Smooth muscle cell (in vitro differentiated cells): ENCODE results near the gene KCNQ1. TPM values are rescaled to one million over a fixed set of nuclear protein-coding genes. Genes with fewer than 3 reads are reported as not detected.

Experiments used
- DNase-seq: peaks from one replicate; lab custom pipeline; 2025; ENCODE audit not compliant: unreplicated experiment; lab: John Stamatoyannopoulos, UW
- H2AFZ ChIP-seq: fragments of 200-600 bp; sonication (generic); 2 replicates; pipeline ENCODE4 v1.6.0; 2016; ENCODE audit warnings: antibody characterized with exemption, low read depth, mild to moderate bottlenecking
- H3F3A ChIP-seq: fragments of 200-600 bp; sonication (generic); 2 replicates; pipeline ENCODE4 v1.6.0; 2017; ENCODE audit warnings: antibody characterized with exemption, low read depth
- H3K27ac ChIP-seq: fragments of 200-600 bp; sonication (generic); 2 replicates; pipeline ENCODE4 v1.5.1; 2016; ENCODE audit warnings: low read depth, mild to moderate bottlenecking
- H3K27me3 ChIP-seq: fragments of 200-600 bp; sonication (generic); 2 replicates; pipeline ENCODE4 v1.6.1; 2016; ENCODE audit warnings: low read depth, mild to moderate bottlenecking
- H3K36me3 ChIP-seq: fragments of 200-600 bp; sonication (generic); 2 replicates; pipeline ENCODE4 v1.5.1; 2016; ENCODE audit warnings: low read depth
- H3K4me1 ChIP-seq: fragments of 200-600 bp; sonication (generic); 2 replicates; pipeline ENCODE4 v1.5.1; 2016; ENCODE audit warnings: low read depth
- H3K4me2 ChIP-seq: fragments of 200-600 bp; sonication (generic); 2 replicates; pipeline ENCODE4 v1.6.0; 2016; ENCODE audit warnings: mild to moderate bottlenecking
- H3K4me3 ChIP-seq: fragments of 200-600 bp; sonication (generic); 2 replicates; pipeline ENCODE4 v1.5.1; 2016; ENCODE audit warnings: mild to moderate bottlenecking
- H3K79me2 ChIP-seq: fragments of 200-600 bp; sonication (generic); 2 replicates; pipeline ENCODE4 v1.6.0; 2016; ENCODE audit warnings: low read depth, mild to moderate bottlenecking
- H3K9ac ChIP-seq: fragments of 200-600 bp; sonication (generic); 2 replicates; pipeline ENCODE4 v1.6.0; 2016; ENCODE audit warnings: low read depth
- H3K9me3 ChIP-seq: fragments of 200-600 bp; sonication (generic); replicated peaks from 2 replicates; pipeline ENCODE4 v1.5.1; 2016; ENCODE audit warnings: low read depth
- H4K20me1 ChIP-seq: fragments of 200-600 bp; sonication (generic); 2 replicates; pipeline ENCODE4 v1.6.0; 2016; ENCODE audit warnings: low read depth
- CTCF ChIP-seq: fragments of 200-600 bp; sonication (generic); IDR thresholded peaks from 2 replicates; pipeline ENCODE4 v1.5.1; 2017; ENCODE audit warnings: borderline replicate concordance, mild to moderate bottlenecking, antibody characterized with exemption; ENCODE audit not compliant: insufficient read depth, poor library complexity, severe bottlenecking
- WGBS: methylation state at CpG from one replicate; pipeline ENCODE4 v1.1.7; 2016; ENCODE audit warnings: low lambda C conversion rate; 5-methylcytosine and 5-hydroxymethylcytosine counted together
- polyA plus RNA-seq: library from polyadenylated mRNA; unstranded; fragments of >200 nt; fragmentation: Nextera tagmentation; extraction: Ambion mirVana; gene quantifications from 2 replicates; pipeline ENCODE4 v1.2.1, GENCODE V29; 2016
- total RNA-seq: library from RNA; depleted of rRNA; stranded (reverse); fragments of >200 nt; gene quantifications from 2 replicates; pipeline ENCODE4 v1.2.3, GENCODE V29; 2014

The KCNQ1 gene
- total and polyA plus RNA-seq, 2 experiments from 2014 or later, result 1.3 to 2.3 TPM

- Histone ChIP-seq H2AFZ (no peak overlapping the region), H3K9ac (no peak overlapping the region), H3F3A (no peaks in the 10 kb centered on the region), H3K79me2 (no peaks in the 10 kb centered on the region), H3K4me1 (peaks cover 11% of the 10 kb centered on the region), H3K27me3 (no peaks in the 10 kb centered on the region), H3K36me3 (no peaks in the 10 kb centered on the region), H3K4me3 (no peak overlapping the region), H3K27ac (no peak overlapping the region), H3K4me2 (no peak overlapping the region), H4K20me1 (no peaks in the 10 kb centered on the region), H3K9me3 (no peaks in the 10 kb centered on the region)
- TF ChIP-seq CTCF, result no peak
- WGBS, result 96% methylated on average over 17 of the region's 17 CpGs
- no peak for DNase-seq
These were observed 304.2 kb downstream of the KCNQ1 start for GRCh38 chr11:2748814-2749554.

GRCh38 chr11:2750101-2750681, 305.4 kb downstream of the KCNQ1 start:
- Histone ChIP-seq H3K4me3 (no peak overlapping the region), H3K27ac (no peak overlapping the region), H2AFZ (no peak overlapping the region), H3K4me1 (peaks cover 11% of the 10 kb centered on the region), H3K4me2 (no peak overlapping the region), H3K9ac (no peak overlapping the region), H3K9me3 (no peaks in the 10 kb centered on the region), H3K36me3 (no peaks in the 10 kb centered on the region), H3K79me2 (no peaks in the 10 kb centered on the region), H3K27me3 (no peaks in the 10 kb centered on the region), H4K20me1 (no peaks in the 10 kb centered on the region), H3F3A (no peaks in the 10 kb centered on the region)
- no peak for TF ChIP-seq CTCF
- DNase-seq, result no peak
- WGBS, result 85% methylated on average over 9 of the region's 9 CpGs

GRCh38 chr11:2750682-2751522, 306.1 kb downstream of the KCNQ1 start:
- no peak for DNase-seq
- Histone ChIP-seq H3K9me3 (no peaks in the 10 kb centered on the region), H4K20me1 (no peaks in the 10 kb centered on the region), H3K79me2 (no peaks in the 10 kb centered on the region), H3K36me3 (no peaks in the 10 kb centered on the region), H2AFZ (no peak overlapping the region), H3K4me1 (peaks cover 11% of the 10 kb centered on the region), H3K4me2 (no peak overlapping the region), H3K27me3 (no peaks in the 10 kb centered on the region), H3K4me3 (no peak overlapping the region), H3K9ac (no peak overlapping the region), H3K27ac (no peak overlapping the region), H3F3A (no peaks in the 10 kb centered on the region)
- WGBS, result 77% methylated on average over 24 of the region's 24 CpGs
- TF ChIP-seq CTCF, result no peak
